ENCODE results near the gene CACNB4.

The CACNB4 gene

GRCh38 chr2:152068226-152068625, 30.6 kb downstream of the CACNB4 start:
- no peaks in the 10 kb centered on the region for H3K36me3 ChIP-seq (ENCODE audit: control insufficient read depth, insufficient read depth, low read length)
- no peaks in the 10 kb centered on the region for H3K9me3 ChIP-seq (ENCODE audit: control insufficient read depth, low read length)
- H3K4me1 ChIP-seq (ENCODE audit: control insufficient read depth, insufficient read depth, low read length, poor library complexity, severe bottlenecking) = no peaks in the 10 kb centered on the region
- no peak overlapping the region for H3K27ac ChIP-seq (ENCODE audit: low read depth, low read length, severe bottlenecking)
- no peak overlapping the region for H3K4me3 ChIP-seq (ENCODE audit: extremely low read depth, insufficient read depth, low read length, poor library complexity, severe bottlenecking)
- 88 to 94% methylated on average over 2 of the region's 2 CpGs for WGBS, 2 experiments (ENCODE audit: insufficient coverage in 2 of 2)

GRCh38 chr2:152067823-152068222, 31.0 kb downstream of the CACNB4 start:
- no peaks in the 10 kb centered on the region for H3K36me3 ChIP-seq (ENCODE audit: control insufficient read depth, insufficient read depth, low read length)
- no peaks in the 10 kb centered on the region for H3K4me1 ChIP-seq (ENCODE audit: control insufficient read depth, insufficient read depth, low read length, poor library complexity, severe bottlenecking)
- H3K27ac ChIP-seq (ENCODE audit: low read depth, low read length, severe bottlenecking) = no peak overlapping the region
- no peak overlapping the region for H3K4me3 ChIP-seq (ENCODE audit: extremely low read depth, insufficient read depth, low read length, poor library complexity, severe bottlenecking)
- no peaks in the 10 kb centered on the region for H3K9me3 ChIP-seq (ENCODE audit: control insufficient read depth, low read length)
- 100% methylated on average over 1 of the region's 1 CpG for WGBS, 2 experiments (ENCODE audit: insufficient coverage in 2 of 2)

- no peak overlapping the region for H3K4me3 ChIP-seq (ENCODE audit: extremely low read depth, insufficient read depth, low read length, poor library complexity, severe bottlenecking)
- H3K27ac ChIP-seq (ENCODE audit: low read depth, low read length, severe bottlenecking) = no peak overlapping the region
- 86 to 88% methylated on average over 3 of the region's 3 CpGs for WGBS, 2 experiments (ENCODE audit: insufficient coverage in 2 of 2)
- no peaks in the 10 kb centered on the region for H3K36me3 ChIP-seq (ENCODE audit: control insufficient read depth, insufficient read depth, low read length)
- peaks cover 6% of the 10 kb centered on the region for H3K4me1 ChIP-seq (ENCODE audit: control insufficient read depth, insufficient read depth, low read length, poor library complexity, severe bottlenecking)
- H3K9me3 ChIP-seq (ENCODE audit: control insufficient read depth, low read length) = no peaks in the 10 kb centered on the region
Observed at GRCh38 chr2:152065945-152066344, 32.9 kb downstream of the CACNB4 start.

GRCh38 chr2:152064001-152064400, 34.8 kb downstream of the CACNB4 start:
- Histone ChIP-seq H3K36me3 (ENCODE audit: control insufficient read depth, insufficient read depth, low read length) (no peaks in the 10 kb centered on the region), H3K4me1 (ENCODE audit: control insufficient read depth, insufficient read depth, low read length, poor library complexity, severe bottlenecking) (peaks cover 6% of the 10 kb centered on the region), H3K9me3 (ENCODE audit: control insufficient read depth, low read length) (peaks cover under 1% of the 10 kb centered on the region), H3K4me3 (ENCODE audit: extremely low read depth, insufficient read depth, low read length, poor library complexity, severe bottlenecking) (no peak overlapping the region), H3K27ac (ENCODE audit: low read depth, low read length, severe bottlenecking) (no peak overlapping the region)
- no CpG with 5 or more reads among the region's 3 CpGs for WGBS, 2 experiments (ENCODE audit: insufficient coverage in 2 of 2)

GRCh38 chr2:152063325-152063924, 35.4 kb downstream of the CACNB4 start:
- Histone ChIP-seq H3K4me1 (ENCODE audit: control insufficient read depth, insufficient read depth, low read length, poor library complexity, severe bottlenecking) (peaks cover 6% of the 10 kb centered on the region), H3K4me3 (ENCODE audit: extremely low read depth, insufficient read depth, low read length, poor library complexity, severe bottlenecking) (no peak overlapping the region), H3K36me3 (ENCODE audit: control insufficient read depth, insufficient read depth, low read length) (no peaks in the 10 kb centered on the region), H3K9me3 (ENCODE audit: control insufficient read depth, low read length) (peaks cover 6% of the 10 kb centered on the region), H3K27ac (ENCODE audit: low read depth, low read length, severe bottlenecking) (no peak overlapping the region)
- 82 to 83% methylated on average over 2 of the region's 3 CpGs for WGBS, 2 experiments (ENCODE audit: insufficient coverage in 2 of 2)

- H3K4me1 ChIP-seq (ENCODE audit: control insufficient read depth, insufficient read depth, low read length, poor library complexity, severe bottlenecking) = peaks cover 6% of the 10 kb centered on the region
- H3K27ac ChIP-seq (ENCODE audit: low read depth, low read length, severe bottlenecking) = no peak overlapping the region
- peaks cover 10% of the 10 kb centered on the region for H3K9me3 ChIP-seq (ENCODE audit: control insufficient read depth, low read length)
- H3K36me3 ChIP-seq (ENCODE audit: control insufficient read depth, insufficient read depth, low read length) = no peaks in the 10 kb centered on the region
- no peak overlapping the region for H3K4me3 ChIP-seq (ENCODE audit: extremely low read depth, insufficient read depth, low read length, poor library complexity, severe bottlenecking)
- 91 to 93% methylated on average over 4 to 6 of the region's 7 CpGs for WGBS, 2 experiments (ENCODE audit: insufficient coverage in 2 of 2)
Observed at GRCh38 chr2:152062125-152063091, 36.4 kb downstream of the CACNB4 start.

- no peak overlapping the region for H3K4me3 ChIP-seq (ENCODE audit: extremely low read depth, insufficient read depth, low read length, poor library complexity, severe bottlenecking)
- WGBS, 2 experiments (ENCODE audit: insufficient coverage in 2 of 2) = 90 to 100% methylated on average over 1 of the region's 1 CpG
- peaks cover 6% of the 10 kb centered on the region for H3K4me1 ChIP-seq (ENCODE audit: control insufficient read depth, insufficient read depth, low read length, poor library complexity, severe bottlenecking)
- no peak overlapping the region for H3K27ac ChIP-seq (ENCODE audit: low read depth, low read length, severe bottlenecking)
- H3K36me3 ChIP-seq (ENCODE audit: control insufficient read depth, insufficient read depth, low read length) = no peaks in the 10 kb centered on the region
- H3K9me3 ChIP-seq (ENCODE audit: control insufficient read depth, low read length) = peaks cover 10% of the 10 kb centered on the region
Observed at GRCh38 chr2:152061383-152061782, 37.5 kb downstream of the CACNB4 start.

GRCh38 chr2:152058655-152059054, 40.2 kb downstream of the CACNB4 start:
- 33% methylated on average over 1 of the region's 1 CpG; no CpG with 5 or more reads in 1 of the 2 experiments for WGBS, 2 experiments (ENCODE audit: insufficient coverage in 2 of 2)
- peaks cover 6% of the 10 kb centered on the region for H3K4me1 ChIP-seq (ENCODE audit: control insufficient read depth, insufficient read depth, low read length, poor library complexity, severe bottlenecking)
- H3K36me3 ChIP-seq (ENCODE audit: control insufficient read depth, insufficient read depth, low read length) = no peaks in the 10 kb centered on the region
- H3K9me3 ChIP-seq (ENCODE audit: control insufficient read depth, low read length) = peaks cover 10% of the 10 kb centered on the region
- H3K4me3 ChIP-seq (ENCODE audit: extremely low read depth, insufficient read depth, low read length, poor library complexity, severe bottlenecking) = no peak overlapping the region
- no peak overlapping the region for H3K27ac ChIP-seq (ENCODE audit: low read depth, low read length, severe bottlenecking)

- H3K36me3 ChIP-seq (ENCODE audit: control insufficient read depth, insufficient read depth, low read length) = no peaks in the 10 kb centered on the region
- H3K27ac ChIP-seq (ENCODE audit: low read depth, low read length, severe bottlenecking) = no peak overlapping the region
- WGBS, 2 experiments (ENCODE audit: insufficient coverage in 2 of 2) = 48 to 74% methylated on average over 3 to 4 of the region's 4 CpGs
- no peaks in the 10 kb centered on the region for H3K4me1 ChIP-seq (ENCODE audit: control insufficient read depth, insufficient read depth, low read length, poor library complexity, severe bottlenecking)
- no peak overlapping the region for H3K4me3 ChIP-seq (ENCODE audit: extremely low read depth, insufficient read depth, low read length, poor library complexity, severe bottlenecking)
- H3K9me3 ChIP-seq (ENCODE audit: control insufficient read depth, low read length) = peaks cover 10% of the 10 kb centered on the region
Observed at GRCh38 chr2:152056418-152056817, 42.4 kb downstream of the CACNB4 start.

GRCh38 chr2:152055366-152056108, 43.3 kb downstream of the CACNB4 start:
- H3K4me1 ChIP-seq (ENCODE audit: control insufficient read depth, insufficient read depth, low read length, poor library complexity, severe bottlenecking) = no peaks in the 10 kb centered on the region
- H3K4me3 ChIP-seq (ENCODE audit: extremely low read depth, insufficient read depth, low read length, poor library complexity, severe bottlenecking) = no peak overlapping the region
- no peaks in the 10 kb centered on the region for H3K36me3 ChIP-seq (ENCODE audit: control insufficient read depth, insufficient read depth, low read length)
- no peak overlapping the region for H3K27ac ChIP-seq (ENCODE audit: low read depth, low read length, severe bottlenecking)
- WGBS, 2 experiments (ENCODE audit: insufficient coverage in 2 of 2) = 79 to 82% methylated on average over 4 to 7 of the region's 8 CpGs
- H3K9me3 ChIP-seq (ENCODE audit: control insufficient read depth, low read length) = peaks cover 10% of the 10 kb centered on the region
